ENCODE data around the gene NCK2. TPM values are rescaled to one million over a fixed set of nuclear protein-coding genes. Genes with fewer than 3 reads are reported as not detected.
A peak's percentile ranks its signal among the peaks of the same experiment; 100 is the strongest.

The NCK2 gene
- polyA plus RNA-seq, 3 donors: 2.5 to 18.2 (median 7.6) TPM

DNA sequence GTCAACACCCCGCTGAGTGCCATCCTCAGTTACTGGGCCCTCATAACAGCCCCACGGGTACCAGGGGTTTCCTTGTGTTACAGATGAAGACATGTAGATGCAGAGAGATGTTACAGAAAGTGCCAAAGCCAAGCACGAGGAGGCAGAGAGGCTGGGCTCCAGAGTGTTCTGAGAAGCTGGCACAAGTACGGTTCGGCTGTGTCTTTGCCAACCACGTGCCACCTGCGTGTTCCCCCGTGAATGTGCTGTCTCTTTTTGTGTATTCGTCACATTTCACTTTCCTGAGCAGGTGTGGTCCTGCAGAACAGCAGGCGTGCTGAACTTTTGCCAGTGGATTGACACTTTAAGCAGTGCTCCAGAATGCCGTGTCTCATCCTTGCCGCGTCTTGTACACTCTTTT is 124.6 kb downstream of the NCK2 start:
- peaks cover 13% of the 10 kb centered on the region for H3K4me1 Mint-ChIP-seq
- H2AFZ ChIP-seq (ENCODE audit: insufficient read depth, low read depth, low read length, poor library complexity, severe bottlenecking): no peak overlapping the region
- H3K27me3 ChIP-seq (ENCODE audit: control insufficient read depth in 2 of 2, insufficient read depth in 2 of 2, low read length in 2 of 2): no peaks in the 10 kb centered on the region
- peaks cover 5 to 10% of the 10 kb centered on the region in 2 donors for H3K4me1 ChIP-seq (ENCODE audit: control insufficient read depth in 1 of 2, insufficient read depth in 2 of 2, low read length in 2 of 2)
- intact Hi-C loops (cut with micrococcal nuclease): no loop called here
- no peaks in the 10 kb centered on the region for H3K36me3 ChIP-seq (replicated peaks in 1 of 2; ENCODE audit: control insufficient read depth in 1 of 2, insufficient read depth in 2 of 2, low read length in 2 of 2)
- H3K4me3 Mint-ChIP-seq: no peak overlapping the region
- no peak overlapping the region for H3K27ac ChIP-seq (ENCODE audit: low read depth in 1 of 2, low read length in 2 of 2)
- no peak overlapping the region for H3K9ac ChIP-seq (ENCODE audit: insufficient read depth, low read length, poor library complexity, severe bottlenecking)
- peaks cover 6% of the 10 kb centered on the region for H3K79me2 ChIP-seq (ENCODE audit: insufficient read depth, low read length)
- no peaks in the 10 kb centered on the region for H3K9me3 ChIP-seq (replicated peaks in 1 of 2; ENCODE audit: control insufficient read depth in 1 of 2, insufficient read depth in 1 of 2, low read length in 2 of 2)
- H3K4me2 ChIP-seq (replicated peaks; ENCODE audit: extremely low read depth, low read length, poor library complexity, severe bottlenecking): no peak overlapping the region
- WGBS (ENCODE audit: insufficient coverage): 94% methylated on average over 11 of the region's 13 CpGs
- peaks cover 20 to 32% of the 10 kb centered on the region in 2 donors for H3K36me3 Mint-ChIP-seq
- no peak overlapping the region for H3K4me3 ChIP-seq (replicated peaks in 1 of 3; ENCODE audit: low read depth in 2 of 3, low read length in 3 of 3)
- no peak for DNase-seq
- no peak for TF ChIP-seq CTCF (IDR thresholded peaks at IDR 0.05)
- peaks cover 11% of the 10 kb centered on the region for H4K20me1 ChIP-seq (ENCODE audit: insufficient read depth, low read length)
- peak overlapping the region in 1 of 7 donors; percentile 14 for H3K27ac Mint-ChIP-seq
- H3K9me3 Mint-ChIP-seq: no peaks in the 10 kb centered on the region
- no peaks in the 10 kb centered on the region for H3K27me3 Mint-ChIP-seq (ENCODE audit: low read depth in 3 of 3)

GRCh38 chr2:105870062-105870461 is 125.3 kb downstream of the NCK2 start:
- H3K4me1 Mint-ChIP-seq: peaks cover 13% of the 10 kb centered on the region
- no peaks in the 10 kb centered on the region for H3K9me3 Mint-ChIP-seq
- TF ChIP-seq CTCF (IDR thresholded peaks at IDR 0.05): no peak
- no peak overlapping the region for H3K4me3 Mint-ChIP-seq
- no peaks in the 10 kb centered on the region for H3K9me3 ChIP-seq (replicated peaks in 1 of 2; ENCODE audit: control insufficient read depth in 1 of 2, insufficient read depth in 1 of 2, low read length in 2 of 2)
- 100% methylated on average over 3 of the region's 4 CpGs for WGBS (ENCODE audit: insufficient coverage)
- peaks cover 20 to 27% of the 10 kb centered on the region in 2 donors for H3K36me3 Mint-ChIP-seq
- H3K4me1 ChIP-seq (ENCODE audit: control insufficient read depth in 1 of 2, insufficient read depth in 2 of 2, low read length in 2 of 2): peaks cover 5 to 10% of the 10 kb centered on the region in 2 donors
- H3K9ac ChIP-seq (ENCODE audit: insufficient read depth, low read length, poor library complexity, severe bottlenecking): no peak overlapping the region
- H3K79me2 ChIP-seq (ENCODE audit: insufficient read depth, low read length): peaks cover 6% of the 10 kb centered on the region
- H2AFZ ChIP-seq (ENCODE audit: insufficient read depth, low read depth, low read length, poor library complexity, severe bottlenecking): no peak overlapping the region
- H3K4me3 ChIP-seq (replicated peaks in 1 of 3; ENCODE audit: low read depth in 2 of 3, low read length in 3 of 3): no peak overlapping the region
- no peaks in the 10 kb centered on the region for H3K36me3 ChIP-seq (replicated peaks in 1 of 2; ENCODE audit: control insufficient read depth in 1 of 2, insufficient read depth in 2 of 2, low read length in 2 of 2)
- H4K20me1 ChIP-seq (ENCODE audit: insufficient read depth, low read length): peaks cover 11% of the 10 kb centered on the region
- DNase-seq: no peak
- H3K27me3 ChIP-seq (ENCODE audit: control insufficient read depth in 2 of 2, insufficient read depth in 2 of 2, low read length in 2 of 2): no peaks in the 10 kb centered on the region
- intact Hi-C loops (cut with micrococcal nuclease): no loop called here
- H3K27ac Mint-ChIP-seq: peak overlapping the region in 1 of 7 donors; percentile 47
- no peaks in the 10 kb centered on the region for H3K27me3 Mint-ChIP-seq (ENCODE audit: low read depth in 3 of 3)
- H3K27ac ChIP-seq (ENCODE audit: low read depth in 1 of 2, low read length in 2 of 2): no peak overlapping the region
- no peak overlapping the region for H3K4me2 ChIP-seq (replicated peaks; ENCODE audit: extremely low read depth, low read length, poor library complexity, severe bottlenecking)

All from CD14-positive monocyte (primary cell).